HepG2 (cell line): ENCODE results near the gene CFI. TPM values are rescaled to one million over a fixed set of nuclear protein-coding genes. Genes with fewer than 3 reads are reported as not detected.

Experiments
- ATAC-seq: fragments of 200-7000 bp; cut with Tn5 transposase; 3 replicates; pipeline ENCODE4 v1.9.1; 2020; ENCODE audit warnings: mild to moderate bottlenecking, moderate library complexity
- BruUV-seq: library from RNA; stranded (reverse); fragments of 400-500 nt; replicated peaks from 2 replicates; lab custom pipeline; 2021; lab: Mats Ljungman, UMichigan
- CTCF ChIA-PET: fragments of 300-600 bp; formaldehyde crosslinking; extraction: SDS; loops from one replicate; lab custom pipeline; 2021; ENCODE audit warnings: low total read pairs, inconsistent platforms, low intra/inter-chr PET ratio; lab: Yijun Ruan, JAX
- POLR2A ChIA-PET: fragments of 350-600 bp; sonication (Branson Sonifier 250); formaldehyde crosslinking; loops from one replicate; lab custom pipeline; 2020; ENCODE audit warnings: antibody characterized with exemption, inconsistent platforms; lab: Yijun Ruan, JAX
- DNase-seq: peaks from one replicate; pipeline ENCODE4 v3.0.0-alpha.2; 2015; ENCODE audit warnings: low spot score
- FAIRE-seq: peaks from 3 replicates; lab custom pipeline; 2011; peaks lifted over from hg19 to GRCh38; lab: Jason Lieb, UNC
- H2AFZ ChIP-seq: one replicate; pipeline ENCODE4 v1.6.1; 2011; ENCODE audit warnings: low read length, inconsistent platforms
- H3K27ac ChIP-seq: fragments of 300-600 bp; 3 replicates; pipeline ENCODE4 v1.8.0; 2011; ENCODE audit warnings: mixed run types, mild to moderate bottlenecking, mixed read lengths, low read length, inconsistent platforms; ENCODE audit not compliant: insufficient read depth; ENCODE audit errors: extremely low read length
- H3K27me3 ChIP-seq, 2 experiments: fragments of 200-600 bp in 1 of 2; 2 replicates in 1 of 2; 3 replicates in 1 of 2; pipeline versions ENCODE4 v1.6.0 to v1.8.0; 2011; ENCODE audit warnings: low read length in 2 of 2, mild to moderate bottlenecking in 2 of 2, moderate library complexity in 2 of 2, inconsistent platforms in 1 of 2; ENCODE audit not compliant: insufficient read depth in 2 of 2, control insufficient read depth in 1 of 2
- H3K36me3 ChIP-seq, 2 experiments: fragments of 200-600 bp in 1 of 2; replicated peaks in 1 of 2; 2 replicates in 1 of 2; 3 replicates in 1 of 2; pipeline versions ENCODE4 v1.5.1 to v1.8.0; 2011; ENCODE audit warnings: low read length in 2 of 2, inconsistent platforms in 1 of 2; ENCODE audit not compliant: insufficient read depth in 2 of 2, control insufficient read depth in 1 of 2
- H3K4me1 ChIP-seq: 2 replicates; pipeline ENCODE4 v1.5.1; 2012; ENCODE audit warnings: low read length, inconsistent platforms; ENCODE audit not compliant: insufficient read depth
- H3K4me2 ChIP-seq: 2 replicates; pipeline ENCODE4 v1.6.0; 2011; ENCODE audit warnings: low read depth, low read length, inconsistent platforms
- H3K4me3 ChIP-seq, 3 experiments: fragments of 200-600 bp in 1 of 3; sonication (generic), shearing (Covaris generic) in 1 of 3; replicated peaks in 1 of 3; 2 replicates each; pipeline ENCODE4 v1.5.1; 2011 to 2016; ENCODE audit warnings: low read length in 3 of 3, inconsistent platforms in 2 of 3, low read depth in 2 of 3, mild to moderate bottlenecking in 2 of 3, control low read depth in 1 of 3, mixed read lengths in 1 of 3; ENCODE audit not compliant: insufficient read depth in 1 of 3
- H3K79me2 ChIP-seq: one replicate; pipeline ENCODE4 v1.6.1; 2011; ENCODE audit warnings: low read length, inconsistent platforms; ENCODE audit not compliant: insufficient read depth
- H3K9ac ChIP-seq: 2 replicates; pipeline ENCODE4 v1.6.0; 2011; ENCODE audit warnings: mild to moderate bottlenecking, low read depth, low read length, inconsistent platforms; ENCODE audit not compliant: insufficient read depth
- H3K9me3 ChIP-seq: 2 replicates; pipeline ENCODE4 v1.5.1; 2012; ENCODE audit warnings: mild to moderate bottlenecking, low read length
- H4K20me1 ChIP-seq: 2 replicates; pipeline ENCODE4 v1.6.0; 2011; ENCODE audit warnings: inconsistent platforms, mild to moderate bottlenecking, low read length, moderate library complexity; ENCODE audit not compliant: insufficient read depth
- ATF7 ChIP-seq, 2 experiments: fragments of 450-650 bp in 1 of 2; sonication (generic) in 1 of 2; formaldehyde crosslinking in 1 of 2; IDR thresholded peaks; 2 replicates each; pipeline versions ENCODE4 v1.4.0 to v1.6.1; 2016 to 2020; ENCODE audit warnings: antibody characterized with exemption in 1 of 2, mild to moderate bottlenecking in 1 of 2, missing genetic modification reagents in 1 of 2
- ZNF670 ChIP-seq: sonication (generic); formaldehyde crosslinking; IDR thresholded peaks from 2 replicates; pipeline ENCODE4 v1.8.0; 2022; ENCODE audit warnings: mild to moderate bottlenecking, missing genetic modification reagents, borderline replicate concordance
- WGBS: methylation state at CpG from one replicate; pipeline ENCODE4 v1.1.6; 2017; ENCODE audit warnings: low lambda C conversion rate; 5-methylcytosine and 5-hydroxymethylcytosine counted together
- in situ Hi-C: cut with HindIII; loops from 2 replicates; pipeline ENCODE4 v1.10.0; 2017; ENCODE audit warnings: low pct_unique_long_range_greater_than_20kb; ENCODE audit not compliant: extremely low pct_ligation_motif_present
- intact Hi-C: fragments of 100-400 bp; cut with micrococcal nuclease; formaldehyde crosslinking; loops from one replicate; pipeline ENCODE4 v1.10.0; 2022; ENCODE audit not compliant: unreplicated experiment
- polyA plus RNA-seq, 8 experiments: library from polyadenylated mRNA; depleted of rRNA in 3 of 8; stranded (reverse) in 7 of 8; unstranded in 1 of 8; fragments of >200 nt; fragmentation: Illumina TruSeq in 4 of 8; extraction: Trizol in 4 of 8; gene quantifications; 2 replicates each; pipeline versions ENCODE4 v1.2.1 to v1.2.3, GENCODE V29; 2011 to 2016; ENCODE audit warnings: low read depth in 4 of 8, missing spikeins in 1 of 8, mixed read lengths in 1 of 8; ENCODE audit not compliant: insufficient read depth in 1 of 8
- total RNA-seq, 5 experiments: library from RNA; depleted of rRNA; stranded (reverse); fragments of >200 nt; fragmentation: Illumina TruSeq; extraction: Trizol; gene quantifications; 2 replicates each; pipeline ENCODE4 v1.2.3, GENCODE V29; 2016; ENCODE audit warnings: low read depth in 1 of 5
- TF ChIP-seq, protein P1 (sequence below), 2 experiments: sonication (generic) in 1 of 2; formaldehyde crosslinking in 1 of 2; IDR thresholded peaks; 2 replicates each; pipeline versions ENCODE4 v1.4.0 to v1.6.1; 2016 to 2020; ENCODE audit warnings: borderline replicate concordance in 1 of 2, low read depth in 1 of 2, mild to moderate bottlenecking in 1 of 2, missing genetic modification reagents in 1 of 2

CFI gene
- total and polyA plus RNA-seq, 2 of the 13 experiments (the other 11 are each of a cell fraction or from before 2014, with no cell fraction given): 284 to 337 TPM

DNA sequence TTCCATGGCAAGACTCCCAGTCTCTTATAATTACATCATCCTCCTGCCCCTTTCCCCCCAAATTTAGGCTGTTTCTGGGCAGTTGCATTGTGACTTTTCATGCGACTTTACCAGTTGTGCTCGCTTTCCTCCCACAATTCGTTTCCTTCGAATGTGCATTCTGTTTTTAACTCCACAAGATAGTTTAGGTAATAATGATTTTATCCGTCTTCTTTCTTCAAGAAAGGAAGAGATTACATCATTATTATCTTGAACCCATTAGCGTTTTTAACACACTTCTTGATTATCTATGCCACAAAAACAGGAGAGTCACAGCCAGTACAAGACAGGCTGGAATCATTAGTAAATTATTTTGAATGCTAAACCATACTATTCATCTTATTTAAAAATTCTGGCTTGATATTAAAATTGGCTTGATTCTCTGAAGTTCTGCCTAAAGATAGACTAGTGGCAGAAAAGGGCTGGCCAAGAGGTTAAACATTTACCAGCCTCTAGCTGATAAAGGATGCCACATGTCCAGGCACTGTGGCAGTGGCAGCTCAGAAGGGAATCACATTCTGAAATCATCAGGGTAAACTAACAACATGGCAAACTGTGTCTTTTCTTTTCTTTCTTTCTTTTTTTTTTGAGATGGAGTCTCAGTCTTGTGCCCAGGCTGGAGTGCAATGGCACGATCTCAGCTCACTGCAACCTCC is 52.3 kb downstream of the CFI start:
- no peak for TF ChIP-seq ZNF670
- TF ChIP-seq ATF7 (IDR thresholded peaks at IDR 0.05): peak; percentile 56
- no peak for TF ChIP-seq ATF7 (CRISPR knock-in tag; IDR thresholded peaks at IDR 0.05)
- TF ChIP-seq, protein P1, sequence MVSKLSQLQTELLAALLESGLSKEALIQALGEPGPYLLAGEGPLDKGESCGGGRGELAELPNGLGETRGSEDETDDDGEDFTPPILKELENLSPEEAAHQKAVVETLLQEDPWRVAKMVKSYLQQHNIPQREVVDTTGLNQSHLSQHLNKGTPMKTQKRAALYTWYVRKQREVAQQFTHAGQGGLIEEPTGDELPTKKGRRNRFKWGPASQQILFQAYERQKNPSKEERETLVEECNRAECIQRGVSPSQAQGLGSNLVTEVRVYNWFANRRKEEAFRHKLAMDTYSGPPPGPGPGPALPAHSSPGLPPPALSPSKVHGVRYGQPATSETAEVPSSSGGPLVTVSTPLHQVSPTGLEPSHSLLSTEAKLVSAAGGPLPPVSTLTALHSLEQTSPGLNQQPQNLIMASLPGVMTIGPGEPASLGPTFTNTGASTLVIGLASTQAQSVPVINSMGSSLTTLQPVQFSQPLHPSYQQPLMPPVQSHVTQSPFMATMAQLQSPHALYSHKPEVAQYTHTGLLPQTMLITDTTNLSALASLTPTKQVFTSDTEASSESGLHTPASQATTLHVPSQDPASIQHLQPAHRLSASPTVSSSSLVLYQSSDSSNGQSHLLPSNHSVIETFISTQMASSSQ (IDR thresholded peaks at IDR 0.05; ENCODE audit: low read depth): peak; percentile 22; the same call in 1 of the 2 replicates
- TF ChIP-seq, protein P1 (CRISPR knock-in tag; IDR thresholded peaks at IDR 0.05; ENCODE audit: borderline replicate concordance): no peak
- TF ChIP-seq, all 625 proteins: peak for 2
- Histone ChIP-seq H4K20me1 (no peaks in the 10 kb centered on the region), H3K9me3 (no peaks in the 10 kb centered on the region), H3K36me3 (peaks cover 16 to 33% of the 10 kb centered on the region in 2 experiments), H3K4me1 (no peaks in the 10 kb centered on the region), H3K27ac (no peak overlapping the region), H3K79me2 (no peaks in the 10 kb centered on the region), H3K27me3 (no peaks in the 10 kb centered on the region; a peak in 1 of 5 replicates), H3K4me2 (no peak overlapping the region), H3K4me3 (no peak overlapping the region), H2AFZ (no peak overlapping the region), H3K9ac (no peak overlapping the region)
- 98% methylated on average over 6 of the region's 7 CpGs for WGBS
- intact Hi-C loops: loop anchor here (5.0 kb wide), 1 partner anchor 68 kb away; the partner anchor contains the start of gene GAR1
- BruUV-seq: no TSS peak
- CTCF ChIA-PET: no interaction called here
- FAIRE-seq (no peak), ATAC-seq (no peak), DNase-seq (no peak)
- in situ Hi-C loops: no loop called here
- POLR2A ChIA-PET: no interaction called here
